AG04450 (cell line): ENCODE results near the gene HOXA10. TPM values are rescaled to one million over a fixed set of nuclear protein-coding genes. Genes with fewer than 3 reads are reported as not detected.
A peak's percentile ranks its signal among the peaks of the same experiment; 100 is the strongest.

Experiments
- CTCF ChIA-PET: fragments of 300-600, 350-600 bp; formaldehyde crosslinking; extraction: SDS; loops from one replicate; lab custom pipeline; 2022; ENCODE audit warnings: antibody characterized with exemption, inconsistent platforms; lab: Charles Lee
- POLR2A ChIA-PET: fragments of 350-600 bp; formaldehyde crosslinking; extraction: SDS; loops from one replicate; lab custom pipeline; 2021; ENCODE audit warnings: antibody characterized with exemption, inconsistent platforms; lab: Yijun Ruan, JAX
- DNase-seq: peaks from one replicate; pipeline ENCODE4 v3.0.0-alpha.2; 2011; ENCODE audit warnings: low read depth, low spot score
- H3K27ac ChIP-seq: one replicate; pipeline ENCODE4 v1.5.1; 2012; ENCODE audit warnings: low read depth, low read length, control low read depth
- H3K27me3 ChIP-seq: one replicate; pipeline ENCODE4 v1.6.0; 2012; ENCODE audit warnings: low read length; ENCODE audit not compliant: control insufficient read depth, insufficient read depth
- H3K4me3 ChIP-seq: 2 replicates; pipeline ENCODE4 v1.5.1; 2011; ENCODE audit warnings: mild to moderate bottlenecking, low read depth, low read length, control low read depth
- H3K9me3 ChIP-seq: 2 replicates; pipeline ENCODE4 v1.5.1; 2012; ENCODE audit warnings: low read length; ENCODE audit not compliant: control insufficient read depth, insufficient read depth
- CTCF ChIP-seq: IDR thresholded peaks from 2 replicates; pipeline ENCODE4 v1.5.1; 2011; ENCODE audit warnings: low read depth, low read length, control low read depth, inconsistent platforms
- polyA plus RNA-seq: library from polyadenylated mRNA; depleted of rRNA; stranded (reverse); fragments of >200 nt; gene quantifications from 2 replicates; pipeline ENCODE4 v1.2.3, GENCODE V29; 2011

Gene HOXA10
- polyA plus RNA-seq, 1 experiment, result 0.47 TPM

GRCh38 chr7:27158436-27159265, 15.5 kb downstream of the HOXA10 start:
- peaks cover 14% of the 10 kb centered on the region; the same call in 1 of the 2 replicates for H3K9me3 ChIP-seq
- POLR2A ChIA-PET, result no interaction called here

GRCh38 chr7:27157702-27158431, 16.3 kb downstream of the HOXA10 start:
- DNase-seq, result no peak
- CTCF ChIA-PET, result interaction anchor here (0.6 to 1.9 kb wide), 9 partner anchors 14 to 1265 kb away, joined by 3 to 13 read pairs (median 5); partner anchors contain the start of gene HOXA5
- no peak overlapping the region for H3K4me3 ChIP-seq
- H3K27ac ChIP-seq, result no peak overlapping the region
- POLR2A ChIA-PET, result no interaction called here
- no peak for TF ChIP-seq CTCF
- H3K9me3 ChIP-seq, result peaks cover 14% of the 10 kb centered on the region; the same call in 1 of the 2 replicates
- H3K27me3 ChIP-seq, result peaks cover 10% of the 10 kb centered on the region

More at GRCh38 chr7:27158436-27159265, 15.5 kb downstream of the HOXA10 start:
- peaks cover 13% of the 10 kb centered on the region for H3K27me3 ChIP-seq
- H3K4me3 ChIP-seq, result no peak overlapping the region
- H3K27ac ChIP-seq, result no peak overlapping the region
- CTCF ChIA-PET, result interaction anchor here (0.6 to 1.6 kb wide), 10 partner anchors 8 to 1275 kb away, joined by 3 to 24 read pairs (median 5); partner anchors contain the start of gene HOXA5
- DNase-seq, result no peak
- no peak for TF ChIP-seq CTCF

GRCh38 chr7:27156916-27157701, 17.0 kb downstream of the HOXA10 start:
- Histone ChIP-seq H3K9me3 (peaks cover 16% of the 10 kb centered on the region; the same call in 1 of the 2 replicates), H3K4me3 (peak overlapping the region; percentile 68; the same call in 1 of the 2 replicates), H3K27ac (no peak overlapping the region), H3K27me3 (peaks cover 10% of the 10 kb centered on the region)
- no peak for DNase-seq
- POLR2A ChIA-PET, result interaction anchor here (1.0 kb wide), 1 partner anchor 11 kb away, joined by 3 read pairs; no protein-coding TSS in a partner anchor
- CTCF ChIA-PET, result interaction anchor here (0.6 to 1.9 kb wide), 12 partner anchors 9 to 1303 kb away, joined by 3 to 13 read pairs (median 5); partner anchors contain the start of gene HOXA5
- TF ChIP-seq CTCF, result no peak

GRCh38 chr7:27156508-27156898, 17.6 kb downstream of the HOXA10 start, which contains the start of gene HOXA7:
Gene HOXA7, minus strand, starts transcription at chr7:27156675. Its CDS starts 130 bp downstream, at chr7:27156545.
- Histone ChIP-seq H3K27me3 (peaks cover 10% of the 10 kb centered on the region), H3K9me3 (peaks cover 16% of the 10 kb centered on the region; the same call in 1 of the 2 replicates), H3K27ac (peak within 1 kb of the TSS; percentile 21), H3K4me3 (peak within 1 kb of the TSS; percentile 68)
- POLR2A ChIA-PET, result interaction anchor here (0.6 to 1.0 kb wide), 2 partner anchors 11 to 956 kb away, joined by 3 read pairs; no protein-coding TSS in a partner anchor
- no peak for DNase-seq
- CTCF ChIA-PET, result interaction anchor here (0.7 to 1.9 kb wide), 9 partner anchors 8 to 1302 kb away, joined by 3 to 13 read pairs (median 5); partner anchors contain the start of gene HOXA5
- TF ChIP-seq CTCF, result no peak
